Epithelial cell of proximal tubule (primary cell): ENCODE results near the gene ATP2B1. TPM values are rescaled to one million over a fixed set of nuclear protein-coding genes. Genes with fewer than 3 reads are reported as not detected.

Experiments
- DNase-seq: peaks from one replicate; pipeline ENCODE4 v3.0.0-alpha.2; 2011; ENCODE audit warnings: low read depth
- H3K4me3 ChIP-seq: 2 replicates; pipeline ENCODE4 v1.5.1; 2011; ENCODE audit warnings: low read depth, mild to moderate bottlenecking, low read length
- CTCF ChIP-seq: conservative IDR thresholded peaks from 2 replicates; pipeline ENCODE4 v1.5.1; 2012; ENCODE audit warnings: low read depth, mild to moderate bottlenecking, low read length
- total RNA-seq: library from RNA; depleted of rRNA; stranded (reverse); fragments of >200 nt; gene quantifications from 2 replicates; pipeline ENCODE4 v1.2.3, GENCODE V29; 2015

ATP2B1 gene
- total RNA-seq, 1 donor from 2014 or later, result 25.3 TPM

DNA sequence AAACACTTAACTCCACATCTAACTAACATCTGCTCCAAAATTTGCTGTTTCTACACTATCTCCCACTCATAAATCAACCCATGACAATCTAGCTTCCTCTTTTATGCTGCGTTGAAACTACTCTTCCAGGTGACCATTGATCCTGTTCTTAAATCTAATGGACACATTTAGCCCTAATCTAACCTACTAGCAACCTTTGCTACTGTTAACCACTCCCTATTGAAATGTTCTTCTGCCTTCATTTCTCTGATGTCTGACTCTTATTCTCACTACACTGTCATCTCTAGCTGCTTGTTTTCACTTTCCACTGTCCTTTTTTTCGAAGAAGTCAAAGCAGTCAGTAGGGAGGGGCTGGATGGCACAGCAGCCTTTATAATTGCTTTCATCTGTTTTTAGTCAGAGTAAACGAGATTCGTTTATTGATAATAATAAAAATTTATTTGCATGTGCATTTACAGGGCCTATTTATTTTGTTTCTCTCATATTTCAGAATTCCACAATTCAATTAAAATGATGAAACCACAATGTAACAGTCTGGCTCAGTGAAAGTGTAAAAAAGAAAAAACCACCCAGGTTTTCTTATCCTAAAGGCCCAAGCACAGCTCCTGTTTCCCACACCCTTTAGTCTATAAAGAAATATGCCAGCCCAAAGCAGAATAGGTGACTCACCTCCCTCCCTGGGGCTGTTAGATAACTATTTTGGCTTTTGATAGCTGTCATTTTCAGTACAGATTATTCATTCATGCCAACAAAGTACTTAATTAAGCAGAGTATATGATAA lies 44.9 kb downstream of the ATP2B1 start:
- H3K4me3 ChIP-seq, result no peak overlapping the region
- TF ChIP-seq CTCF, result no peak
- no peak for DNase-seq

- no peak overlapping the region for H3K4me3 ChIP-seq
- no peak for DNase-seq
- TF ChIP-seq CTCF, result no peak
These were observed 46.0 kb downstream of the ATP2B1 start for GRCh38 chr12:89662623-89663022.

DNA sequence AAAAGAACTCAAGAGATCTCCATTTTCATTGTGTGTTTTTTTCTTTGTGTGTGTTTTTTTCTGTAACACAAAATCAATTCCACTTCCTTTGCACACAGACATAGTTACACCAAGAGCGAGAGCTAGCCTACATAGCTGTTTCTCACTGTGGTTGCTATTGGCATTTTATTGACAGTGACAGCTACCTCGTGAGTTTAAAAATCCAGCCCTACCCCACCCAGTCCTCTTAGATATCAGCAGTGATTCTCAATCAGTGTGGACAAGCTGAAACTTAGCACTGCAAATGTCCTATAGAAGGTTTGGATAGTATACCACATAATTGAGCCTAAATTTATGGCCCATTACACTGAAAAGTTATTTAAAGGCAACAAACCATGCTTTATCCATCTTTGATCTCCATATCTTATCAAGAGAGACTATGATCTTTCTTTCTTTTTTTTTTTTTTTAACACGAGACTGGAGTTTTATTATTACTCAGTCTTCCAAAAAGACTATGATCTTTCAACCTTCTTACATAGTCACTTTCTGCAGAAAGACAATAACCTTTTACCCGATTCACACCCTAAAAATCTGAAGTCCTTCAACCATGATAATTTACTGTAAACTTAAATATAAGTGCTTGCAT lies 46.8 kb downstream of the ATP2B1 start:
- no peak for DNase-seq
- TF ChIP-seq CTCF, result no peak
- H3K4me3 ChIP-seq, result no peak overlapping the region

DNA sequence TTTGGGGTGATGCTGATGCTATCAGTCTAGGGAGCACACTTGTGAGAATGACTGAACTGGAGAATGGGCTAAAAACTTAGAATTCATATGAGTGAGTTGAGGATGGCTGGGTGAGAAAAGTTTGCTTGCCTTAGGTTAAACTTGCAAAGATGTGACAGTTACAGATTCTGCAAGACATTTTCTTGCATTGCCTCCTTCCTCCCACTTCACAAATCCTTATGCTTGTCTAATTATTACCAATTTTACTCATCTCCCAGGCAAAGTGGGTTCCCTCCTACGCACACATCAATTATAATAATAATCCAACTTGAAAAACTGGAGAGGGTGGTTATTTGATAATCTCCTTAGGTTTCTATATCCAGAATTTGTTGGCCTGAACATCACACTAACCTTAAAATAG lies 50.9 kb downstream of the ATP2B1 start:
- no peak for TF ChIP-seq CTCF
- no peak for DNase-seq

DNA sequence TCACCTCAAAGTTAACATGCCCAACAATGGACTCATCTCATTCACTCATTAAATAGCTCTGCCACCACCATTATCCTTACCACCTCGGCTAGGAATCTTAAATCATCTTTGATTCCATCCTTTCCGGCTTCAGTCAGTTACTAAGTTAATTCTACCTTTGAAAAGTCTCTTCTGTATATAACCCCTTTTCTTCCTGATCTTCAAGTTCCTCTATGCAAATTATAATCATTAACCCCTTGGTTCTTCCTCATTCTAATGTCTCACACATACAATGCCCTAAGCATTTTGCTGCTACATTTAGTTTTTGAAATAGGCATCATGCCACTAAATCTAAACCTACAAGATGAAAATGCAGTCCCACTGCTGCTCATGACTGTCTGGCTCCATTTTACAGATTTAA lies 51.6 kb downstream of the ATP2B1 start:
- TF ChIP-seq CTCF, result no peak
- H3K4me3 ChIP-seq, result no peak overlapping the region
- DNase-seq, result no peak

More for the DNA sequence above, 50.9 kb downstream of the ATP2B1 start:
- H3K4me3 ChIP-seq, result no peak overlapping the region

- no peak for TF ChIP-seq CTCF
- no peak overlapping the region for H3K4me3 ChIP-seq
- no peak for DNase-seq
These were observed 52.8 kb downstream of the ATP2B1 start for GRCh38 chr12:89655841-89656240.
